DOHH2 (cell line): ENCODE results near the gene MLLT3.

ENCODE experiments used
- EZH2phosphoT487 ChIP-seq: fragments of 200-600 bp; sonication (generic); IDR thresholded peaks from 2 replicates; pipeline ENCODE4 v1.6.1; 2017; ENCODE audit warnings: borderline replicate concordance, mild to moderate bottlenecking, antibody characterized with exemption, low read length, moderate library complexity, mixed read lengths
- TF ChIP-seq, protein P1 (sequence below): fragments of 200-600 bp; sonication (generic); IDR thresholded peaks from one replicate; pipeline ENCODE4 v1.5.1; 2014; ENCODE audit warnings: antibody characterized with exemption, mild to moderate bottlenecking, low read depth, low read length; ENCODE audit not compliant: poor library complexity, severe bottlenecking

DNA sequence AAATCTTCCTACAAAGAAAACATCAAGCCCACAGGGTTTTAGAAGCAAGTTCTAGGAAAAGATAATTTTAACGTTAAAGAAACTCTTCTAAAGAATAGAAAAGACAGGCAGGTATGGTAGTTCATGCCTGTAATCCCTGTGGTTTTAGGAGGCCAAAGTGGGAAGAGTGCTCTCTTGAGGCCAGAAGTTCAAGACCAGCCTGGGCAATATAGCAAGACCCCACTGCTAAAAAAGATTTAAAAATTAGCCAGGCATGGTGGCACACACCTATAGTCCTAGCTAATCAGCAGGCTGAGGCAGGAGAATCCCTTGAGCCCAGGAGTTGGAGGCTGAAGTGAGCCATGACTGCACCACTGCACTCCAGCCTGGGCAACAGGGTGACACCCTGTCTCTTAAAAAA, 193.3 kb downstream of the MLLT3 start:
- TF ChIP-seq, protein P1, sequence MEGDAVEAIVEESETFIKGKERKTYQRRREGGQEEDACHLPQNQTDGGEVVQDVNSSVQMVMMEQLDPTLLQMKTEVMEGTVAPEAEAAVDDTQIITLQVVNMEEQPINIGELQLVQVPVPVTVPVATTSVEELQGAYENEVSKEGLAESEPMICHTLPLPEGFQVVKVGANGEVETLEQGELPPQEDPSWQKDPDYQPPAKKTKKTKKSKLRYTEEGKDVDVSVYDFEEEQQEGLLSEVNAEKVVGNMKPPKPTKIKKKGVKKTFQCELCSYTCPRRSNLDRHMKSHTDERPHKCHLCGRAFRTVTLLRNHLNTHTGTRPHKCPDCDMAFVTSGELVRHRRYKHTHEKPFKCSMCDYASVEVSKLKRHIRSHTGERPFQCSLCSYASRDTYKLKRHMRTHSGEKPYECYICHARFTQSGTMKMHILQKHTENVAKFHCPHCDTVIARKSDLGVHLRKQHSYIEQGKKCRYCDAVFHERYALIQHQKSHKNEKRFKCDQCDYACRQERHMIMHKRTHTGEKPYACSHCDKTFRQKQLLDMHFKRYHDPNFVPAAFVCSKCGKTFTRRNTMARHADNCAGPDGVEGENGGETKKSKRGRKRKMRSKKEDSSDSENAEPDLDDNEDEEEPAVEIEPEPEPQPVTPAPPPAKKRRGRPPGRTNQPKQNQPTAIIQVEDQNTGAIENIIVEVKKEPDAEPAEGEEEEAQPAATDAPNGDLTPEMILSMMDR = no peak
- TF ChIP-seq EZH2phosphoT487 = no peak
